HCT116 (cell line): ENCODE results near the gene GPR107. TPM values are rescaled to one million over a fixed set of nuclear protein-coding genes. Genes with fewer than 3 reads are reported as not detected.

Experiments
- ATAC-seq: fragments of 200-7000 bp; cut with Tn5 transposase; 2 replicates; pipeline ENCODE4 v1.9.1; 2020; ENCODE audit warnings: mild to moderate bottlenecking, moderate library complexity
- BruUV-seq: library from RNA; stranded (reverse); fragments of 400-500 nt; replicated peaks from 2 replicates; lab custom pipeline; 2021; lab: Mats Ljungman, UMichigan
- CTCF ChIA-PET: fragments of 300-600 bp; sonication (Branson Sonifier 250); formaldehyde crosslinking; loops from one replicate; lab custom pipeline; 2021; ENCODE audit warnings: antibody characterized with exemption; lab: Charles Lee
- POLR2A ChIA-PET: fragments of 300-600, 350-600 bp; sonication (Branson Sonifier 250); formaldehyde crosslinking; loops from one replicate; lab custom pipeline; 2021; ENCODE audit warnings: antibody characterized with exemption; lab: Charles Lee
- RAD21 ChIA-PET, 2 experiments: fragments of 300-600 bp; sonication (Branson Sonifier 250); formaldehyde crosslinking; loops; one replicate each; lab custom pipeline; 2023; ENCODE audit warnings: low total read pairs in 2 of 2; ENCODE audit not compliant: uncharacterized antibody in 2 of 2, unreplicated experiment in 2 of 2, low non-redundant PET in 1 of 2; lab: Charles Lee
- DNase-seq: peaks from one replicate; pipeline ENCODE4 v3.0.0-alpha.2; 2010; ENCODE audit warnings: low read depth, low spot score
- H2AFZ ChIP-seq: fragments of 200-600 bp; shearing (Covaris generic), sonication (generic); 2 replicates; pipeline ENCODE4 v1.6.1; 2017; ENCODE audit warnings: low read depth, mixed run types, mixed read lengths, antibody characterized with exemption, low read length; ENCODE audit not compliant: poor library complexity, severe bottlenecking
- H3K27ac ChIP-seq: 2 replicates; pipeline ENCODE4 v1.5.1; 2012; ENCODE audit warnings: low read depth, low read length
- H3K27me3 ChIP-seq: fragments of 200-600 bp; sonication (generic); 2 replicates; pipeline ENCODE4 v1.6.1; 2016; ENCODE audit warnings: mixed run types, low read length, mixed read lengths; ENCODE audit not compliant: insufficient read depth
- H3K36me3 ChIP-seq, 2 experiments: fragments of 200-500 bp in 1 of 2; fragments of 200-600 bp in 1 of 2; sonication (Bioruptor generic) in 1 of 2; sonication (generic) in 1 of 2; 2 replicates each; pipeline versions ENCODE4 v1.5.1 to v1.6.1; 2014 to 2016; ENCODE audit warnings: low read length in 2 of 2, inconsistent platforms in 1 of 2, mixed read lengths in 1 of 2, mixed run types in 1 of 2; ENCODE audit not compliant: insufficient read depth in 2 of 2, control insufficient read depth in 1 of 2
- H3K4me1 ChIP-seq, 2 experiments: fragments of 200-600 bp in 1 of 2; sonication (generic) in 1 of 2; 2 replicates each; pipeline versions ENCODE4 v1.5.1 to v1.6.1; 2012 to 2017; ENCODE audit warnings: low read length in 2 of 2, inconsistent platforms in 1 of 2, mild to moderate bottlenecking in 1 of 2, mixed read lengths in 1 of 2, mixed run types in 1 of 2, moderate library complexity in 1 of 2; ENCODE audit not compliant: insufficient read depth in 2 of 2, control insufficient read depth in 1 of 2
- H3K4me2 ChIP-seq: fragments of 200-600 bp; sonication (generic); 2 replicates; pipeline ENCODE4 v1.6.1; 2017; ENCODE audit warnings: mixed run types, low read length, mixed read lengths
- H3K4me3 ChIP-seq, 2 experiments: fragments of 200-600 bp in 1 of 2; sonication (generic) in 1 of 2; replicated peaks in 1 of 2; 2 replicates each; pipeline ENCODE4 v1.5.1; 2011 to 2016; ENCODE audit warnings: low read length in 2 of 2, control low read depth in 1 of 2, low read depth in 1 of 2, mild to moderate bottlenecking in 1 of 2, mixed read lengths in 1 of 2, mixed run types in 1 of 2
- H3K79me2 ChIP-seq: fragments of 200-600 bp; sonication (generic); 2 replicates; pipeline ENCODE4 v1.6.1; 2017; ENCODE audit warnings: mild to moderate bottlenecking, mixed run types, low read length, moderate library complexity, mixed read lengths; ENCODE audit not compliant: insufficient read depth
- H3K9ac ChIP-seq: fragments of 200-600 bp; sonication (generic); 2 replicates; pipeline ENCODE4 v1.6.1; 2016; ENCODE audit warnings: low read length, mixed read lengths
- H3K9me2 ChIP-seq: fragments of 200-600 bp; sonication (generic), shearing (Covaris generic); 2 replicates; pipeline ENCODE4 v1.6.1; 2017; ENCODE audit warnings: mixed run types, mild to moderate bottlenecking, moderate library complexity; ENCODE audit not compliant: insufficient read depth
- H3K9me3 ChIP-seq, 2 experiments: fragments of 200-500 bp in 1 of 2; fragments of 200-600 bp in 1 of 2; sonication (Bioruptor generic) in 1 of 2; sonication (generic) in 1 of 2; 2 replicates each; pipeline ENCODE4 v1.6.1; 2014 to 2017; ENCODE audit warnings: low read length in 2 of 2, mixed read lengths in 2 of 2, inconsistent platforms in 1 of 2, low read depth in 1 of 2, mild to moderate bottlenecking in 1 of 2, mixed run types in 1 of 2, moderate library complexity in 1 of 2; ENCODE audit not compliant: control insufficient read depth in 1 of 2, insufficient read depth in 1 of 2
- H4K20me1 ChIP-seq: fragments of 200-600 bp; sonication (generic), shearing (Covaris generic); 2 replicates; pipeline ENCODE4 v1.6.1; 2017; ENCODE audit warnings: mixed run types, mild to moderate bottlenecking, moderate library complexity; ENCODE audit not compliant: insufficient read depth
- CBX3 ChIP-seq: IDR thresholded peaks from 2 replicates; pipeline ENCODE4 v1.6.1; 2012; ENCODE audit warnings: low read depth
- CEBPB ChIP-seq: IDR thresholded peaks from 2 replicates; pipeline ENCODE4 v1.6.1; 2012; ENCODE audit warnings: low read depth
- EGR1 ChIP-seq: IDR thresholded peaks from 2 replicates; pipeline ENCODE4 v1.6.1; 2012; ENCODE audit warnings: low read depth
- ELF1 ChIP-seq: IDR thresholded peaks from 2 replicates; pipeline ENCODE4 v1.6.1; 2012; ENCODE audit warnings: low read depth, borderline replicate concordance
- EZH2 ChIP-seq: fragments of 200-600 bp; sonication (generic); IDR thresholded peaks from 2 replicates; pipeline ENCODE4 v1.6.1; 2017; ENCODE audit warnings: antibody characterized with exemption, mixed run types
- EZH2phosphoT487 ChIP-seq: fragments of 200-600 bp; IDR thresholded peaks from 2 replicates; pipeline ENCODE4 v1.6.1; 2018; ENCODE audit warnings: antibody characterized with exemption, borderline replicate concordance
- JUND ChIP-seq: IDR thresholded peaks from 2 replicates; pipeline ENCODE4 v1.6.1; 2012
- POLR2A ChIP-seq: IDR thresholded peaks from 2 replicates; pipeline ENCODE4 v1.7.0; 2011; ENCODE audit warnings: borderline replicate concordance; ENCODE audit not compliant: insufficient read depth, insufficient read length; ENCODE audit errors: extremely low read depth
- POLR2AphosphoS5 ChIP-seq: IDR thresholded peaks from 2 replicates; pipeline ENCODE4 v1.6.1; 2011; ENCODE audit warnings: mild to moderate bottlenecking, low read depth, low read length, moderate library complexity
- SIN3A ChIP-seq: IDR thresholded peaks from 2 replicates; pipeline ENCODE4 v1.6.1; 2012; ENCODE audit warnings: low read depth
- SP1 ChIP-seq: IDR thresholded peaks from 2 replicates; pipeline ENCODE4 v1.6.1; 2012; ENCODE audit warnings: low read depth
- SRF ChIP-seq: IDR thresholded peaks from 2 replicates; pipeline ENCODE4 v1.6.1; 2012; ENCODE audit warnings: low read depth
- TCF7L2 ChIP-seq: IDR thresholded peaks from 2 replicates; pipeline ENCODE4 v1.7.0; 2011; ENCODE audit warnings: borderline replicate concordance, inconsistent platforms; ENCODE audit not compliant: insufficient read depth, insufficient read length; ENCODE audit errors: extremely low read depth
- YY1 ChIP-seq: IDR thresholded peaks from 2 replicates; pipeline ENCODE4 v1.6.1; 2011; ENCODE audit warnings: low read length, low read depth, moderate library complexity, mild to moderate bottlenecking; ENCODE audit not compliant: insufficient replicate concordance; ENCODE audit errors: extremely low read depth
- ZNF274 ChIP-seq: fragments of 200-500 bp; sonication (Bioruptor generic); IDR thresholded peaks from 2 replicates; pipeline ENCODE4 v1.6.1; 2014; ENCODE audit warnings: mild to moderate bottlenecking, low read depth, low read length, inconsistent platforms
- intact Hi-C: fragments of 100-400 bp; cut with micrococcal nuclease; formaldehyde crosslinking; loops from 2 replicates; pipeline ENCODE4 v1.10.0; 2022
- total RNA-seq: library from RNA; stranded (reverse); gene quantifications from one replicate; pipeline ENCODE4 v1.2.1, GENCODE V29; 2021; ENCODE audit not compliant: unreplicated experiment
- TF ChIP-seq, protein P1 (sequence below), 3 experiments: fragments of 200-600 bp in 1 of 3; sonication (generic) in 1 of 3; IDR thresholded peaks in 2 of 3; conservative IDR thresholded peaks in 1 of 3; 2 replicates each; pipeline ENCODE4 v1.5.1; 2012 to 2017; ENCODE audit warnings: low read depth in 2 of 3, low read length in 2 of 3, antibody characterized with exemption in 1 of 3, borderline replicate concordance in 1 of 3, control low read depth in 1 of 3, mild to moderate bottlenecking in 1 of 3, mixed read lengths in 1 of 3, mixed run types in 1 of 3, moderate library complexity in 1 of 3; ENCODE audit not compliant: insufficient read depth in 1 of 3
- TF ChIP-seq, protein P2 (sequence below): IDR thresholded peaks from 2 replicates; pipeline ENCODE4 v1.6.1; 2012
- TF ChIP-seq, protein P3 (sequence below): IDR thresholded peaks from 2 replicates; pipeline ENCODE4 v1.6.1; 2012; ENCODE audit warnings: low read depth
- TF ChIP-seq, protein P4 (sequence below): IDR thresholded peaks from 2 replicates; pipeline ENCODE4 v1.6.1; 2011; ENCODE audit warnings: mild to moderate bottlenecking, low read length, moderate library complexity; ENCODE audit not compliant: insufficient replicate concordance; ENCODE audit errors: extremely low read depth
- TF ChIP-seq, protein P5 (sequence below): IDR thresholded peaks from 2 replicates; pipeline ENCODE4 v1.6.1; 2012

The GPR107 gene
- total RNA-seq, 1 experiment from 2014 or later = 32.5 TPM

DNA sequence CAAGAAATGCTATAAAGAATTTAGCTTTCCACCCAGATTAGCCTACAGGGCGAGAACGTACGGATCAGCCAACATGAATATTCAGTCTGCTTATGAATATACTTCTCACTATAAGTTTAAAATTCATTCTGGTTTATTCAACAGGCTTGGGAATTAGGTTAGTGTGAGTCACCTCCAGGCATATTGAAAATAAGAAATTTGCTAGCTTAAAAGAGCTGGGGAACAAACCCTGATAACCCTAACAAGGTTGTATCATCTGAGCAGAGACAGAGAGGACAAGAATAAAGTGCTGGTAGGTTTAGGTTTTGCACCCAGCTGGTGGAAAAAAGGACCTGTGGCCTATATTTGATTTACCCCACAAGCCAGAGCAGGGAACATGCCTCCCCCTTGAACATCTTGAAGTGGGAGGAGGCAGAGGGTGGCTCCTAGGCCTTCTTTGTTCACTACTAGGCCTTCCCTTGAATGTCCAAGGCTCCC is 23.0 kb upstream of the GPR107 start:
- POLR2A ChIA-PET = no interaction called here
- H3K27me3 ChIP-seq = no peaks in the 10 kb centered on the region
- CTCF ChIA-PET = no interaction called here
- TF ChIP-seq POLR2A (no peak), SRF (no peak), TCF7L2 (no peak), POLR2AphosphoS5 (no peak), SP1 (no peak), EGR1 (no peak), SIN3A (no peak), YY1 (no peak), ELF1 (no peak), CEBPB (no peak), JUND (no peak), ZNF274 (no peak), EZH2phosphoT487 (no peak), EZH2 (no peak), CBX3 (no peak)
- TF ChIP-seq, protein P1, sequence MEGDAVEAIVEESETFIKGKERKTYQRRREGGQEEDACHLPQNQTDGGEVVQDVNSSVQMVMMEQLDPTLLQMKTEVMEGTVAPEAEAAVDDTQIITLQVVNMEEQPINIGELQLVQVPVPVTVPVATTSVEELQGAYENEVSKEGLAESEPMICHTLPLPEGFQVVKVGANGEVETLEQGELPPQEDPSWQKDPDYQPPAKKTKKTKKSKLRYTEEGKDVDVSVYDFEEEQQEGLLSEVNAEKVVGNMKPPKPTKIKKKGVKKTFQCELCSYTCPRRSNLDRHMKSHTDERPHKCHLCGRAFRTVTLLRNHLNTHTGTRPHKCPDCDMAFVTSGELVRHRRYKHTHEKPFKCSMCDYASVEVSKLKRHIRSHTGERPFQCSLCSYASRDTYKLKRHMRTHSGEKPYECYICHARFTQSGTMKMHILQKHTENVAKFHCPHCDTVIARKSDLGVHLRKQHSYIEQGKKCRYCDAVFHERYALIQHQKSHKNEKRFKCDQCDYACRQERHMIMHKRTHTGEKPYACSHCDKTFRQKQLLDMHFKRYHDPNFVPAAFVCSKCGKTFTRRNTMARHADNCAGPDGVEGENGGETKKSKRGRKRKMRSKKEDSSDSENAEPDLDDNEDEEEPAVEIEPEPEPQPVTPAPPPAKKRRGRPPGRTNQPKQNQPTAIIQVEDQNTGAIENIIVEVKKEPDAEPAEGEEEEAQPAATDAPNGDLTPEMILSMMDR (IDR thresholded peaks at IDR 0.05 in 2 of 3, conservative IDR thresholded peaks at IDR 0.05 in 1 of 3; ENCODE audit: borderline replicate concordance in 1 of 3, insufficient read depth in 1 of 3, low read depth in 2 of 3, low read length in 2 of 3) = no peak
- TF ChIP-seq, protein P2, sequence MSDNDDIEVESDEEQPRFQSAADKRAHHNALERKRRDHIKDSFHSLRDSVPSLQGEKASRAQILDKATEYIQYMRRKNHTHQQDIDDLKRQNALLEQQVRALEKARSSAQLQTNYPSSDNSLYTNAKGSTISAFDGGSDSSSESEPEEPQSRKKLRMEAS = no peak
- TF ChIP-seq, protein P3, sequence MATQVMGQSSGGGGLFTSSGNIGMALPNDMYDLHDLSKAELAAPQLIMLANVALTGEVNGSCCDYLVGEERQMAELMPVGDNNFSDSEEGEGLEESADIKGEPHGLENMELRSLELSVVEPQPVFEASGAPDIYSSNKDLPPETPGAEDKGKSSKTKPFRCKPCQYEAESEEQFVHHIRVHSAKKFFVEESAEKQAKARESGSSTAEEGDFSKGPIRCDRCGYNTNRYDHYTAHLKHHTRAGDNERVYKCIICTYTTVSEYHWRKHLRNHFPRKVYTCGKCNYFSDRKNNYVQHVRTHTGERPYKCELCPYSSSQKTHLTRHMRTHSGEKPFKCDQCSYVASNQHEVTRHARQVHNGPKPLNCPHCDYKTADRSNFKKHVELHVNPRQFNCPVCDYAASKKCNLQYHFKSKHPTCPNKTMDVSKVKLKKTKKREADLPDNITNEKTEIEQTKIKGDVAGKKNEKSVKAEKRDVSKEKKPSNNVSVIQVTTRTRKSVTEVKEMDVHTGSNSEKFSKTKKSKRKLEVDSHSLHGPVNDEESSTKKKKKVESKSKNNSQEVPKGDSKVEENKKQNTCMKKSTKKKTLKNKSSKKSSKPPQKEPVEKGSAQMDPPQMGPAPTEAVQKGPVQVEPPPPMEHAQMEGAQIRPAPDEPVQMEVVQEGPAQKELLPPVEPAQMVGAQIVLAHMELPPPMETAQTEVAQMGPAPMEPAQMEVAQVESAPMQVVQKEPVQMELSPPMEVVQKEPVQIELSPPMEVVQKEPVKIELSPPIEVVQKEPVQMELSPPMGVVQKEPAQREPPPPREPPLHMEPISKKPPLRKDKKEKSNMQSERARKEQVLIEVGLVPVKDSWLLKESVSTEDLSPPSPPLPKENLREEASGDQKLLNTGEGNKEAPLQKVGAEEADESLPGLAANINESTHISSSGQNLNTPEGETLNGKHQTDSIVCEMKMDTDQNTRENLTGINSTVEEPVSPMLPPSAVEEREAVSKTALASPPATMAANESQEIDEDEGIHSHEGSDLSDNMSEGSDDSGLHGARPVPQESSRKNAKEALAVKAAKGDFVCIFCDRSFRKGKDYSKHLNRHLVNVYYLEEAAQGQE = no peak
- TF ChIP-seq, protein P4, sequence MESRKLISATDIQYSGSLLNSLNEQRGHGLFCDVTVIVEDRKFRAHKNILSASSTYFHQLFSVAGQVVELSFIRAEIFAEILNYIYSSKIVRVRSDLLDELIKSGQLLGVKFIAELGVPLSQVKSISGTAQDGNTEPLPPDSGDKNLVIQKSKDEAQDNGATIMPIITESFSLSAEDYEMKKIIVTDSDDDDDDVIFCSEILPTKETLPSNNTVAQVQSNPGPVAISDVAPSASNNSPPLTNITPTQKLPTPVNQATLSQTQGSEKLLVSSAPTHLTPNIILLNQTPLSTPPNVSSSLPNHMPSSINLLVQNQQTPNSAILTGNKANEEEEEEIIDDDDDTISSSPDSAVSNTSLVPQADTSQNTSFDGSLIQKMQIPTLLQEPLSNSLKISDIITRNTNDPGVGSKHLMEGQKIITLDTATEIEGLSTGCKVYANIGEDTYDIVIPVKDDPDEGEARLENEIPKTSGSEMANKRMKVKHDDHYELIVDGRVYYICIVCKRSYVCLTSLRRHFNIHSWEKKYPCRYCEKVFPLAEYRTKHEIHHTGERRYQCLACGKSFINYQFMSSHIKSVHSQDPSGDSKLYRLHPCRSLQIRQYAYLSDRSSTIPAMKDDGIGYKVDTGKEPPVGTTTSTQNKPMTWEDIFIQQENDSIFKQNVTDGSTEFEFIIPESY = no peak
- TF ChIP-seq, protein P5, sequence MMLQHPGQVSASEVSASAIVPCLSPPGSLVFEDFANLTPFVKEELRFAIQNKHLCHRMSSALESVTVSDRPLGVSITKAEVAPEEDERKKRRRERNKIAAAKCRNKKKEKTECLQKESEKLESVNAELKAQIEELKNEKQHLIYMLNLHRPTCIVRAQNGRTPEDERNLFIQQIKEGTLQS = no peak
- TF ChIP-seq, all 23 proteins: peak for 0
- ATAC-seq (no peak; the same call in 1 of the 2 replicates), DNase-seq (no peak)
- RAD21 ChIA-PET = no interaction called here
- intact Hi-C loops = no loop called here
- Histone ChIP-seq H3K9me2 (no peaks in the 10 kb centered on the region), H3K4me1 (peaks cover 2 to 9% of the 10 kb centered on the region in 2 experiments; a peak in 2 of 4 replicates), H3K4me3 (no peak overlapping the region), H3K27ac (no peak overlapping the region), H3K36me3 (no peaks in the 10 kb centered on the region), H3K4me2 (no peak overlapping the region), H3K9me3 (no peaks in the 10 kb centered on the region), H3K9ac (no peak overlapping the region), H4K20me1 (peaks cover 3% of the 10 kb centered on the region; the same call in 1 of the 2 replicates), H3K79me2 (0 out of 2 replicates have a peak, but pooled peaks cover 4% of the 10 kb centered on the region), H2AFZ (no peak overlapping the region)
- BruUV-seq = no TSS peak
